Smooth muscle cell (in vitro differentiated cells): ENCODE data around the gene KCNE4. TPM values are rescaled to one million over a fixed set of nuclear protein-coding genes. Genes with fewer than 3 reads are reported as not detected.

Experiments used
- DNase-seq: peaks from one replicate; lab custom pipeline; 2025; ENCODE audit not compliant: unreplicated experiment; lab: John Stamatoyannopoulos, UW
- H2AFZ ChIP-seq: fragments of 200-600 bp; sonication (generic); 2 replicates; pipeline ENCODE4 v1.6.0; 2016; ENCODE audit warnings: antibody characterized with exemption, low read depth, mild to moderate bottlenecking
- H3F3A ChIP-seq: fragments of 200-600 bp; sonication (generic); 2 replicates; pipeline ENCODE4 v1.6.0; 2017; ENCODE audit warnings: antibody characterized with exemption, low read depth
- H3K27ac ChIP-seq: fragments of 200-600 bp; sonication (generic); 2 replicates; pipeline ENCODE4 v1.5.1; 2016; ENCODE audit warnings: low read depth, mild to moderate bottlenecking
- H3K27me3 ChIP-seq: fragments of 200-600 bp; sonication (generic); 2 replicates; pipeline ENCODE4 v1.6.1; 2016; ENCODE audit warnings: low read depth, mild to moderate bottlenecking
- H3K36me3 ChIP-seq: fragments of 200-600 bp; sonication (generic); 2 replicates; pipeline ENCODE4 v1.5.1; 2016; ENCODE audit warnings: low read depth
- H3K4me1 ChIP-seq: fragments of 200-600 bp; sonication (generic); 2 replicates; pipeline ENCODE4 v1.5.1; 2016; ENCODE audit warnings: low read depth
- H3K4me2 ChIP-seq: fragments of 200-600 bp; sonication (generic); 2 replicates; pipeline ENCODE4 v1.6.0; 2016; ENCODE audit warnings: mild to moderate bottlenecking
- H3K4me3 ChIP-seq: fragments of 200-600 bp; sonication (generic); 2 replicates; pipeline ENCODE4 v1.5.1; 2016; ENCODE audit warnings: mild to moderate bottlenecking
- H3K79me2 ChIP-seq: fragments of 200-600 bp; sonication (generic); 2 replicates; pipeline ENCODE4 v1.6.0; 2016; ENCODE audit warnings: low read depth, mild to moderate bottlenecking
- H3K9ac ChIP-seq: fragments of 200-600 bp; sonication (generic); 2 replicates; pipeline ENCODE4 v1.6.0; 2016; ENCODE audit warnings: low read depth
- H3K9me3 ChIP-seq: fragments of 200-600 bp; sonication (generic); replicated peaks from 2 replicates; pipeline ENCODE4 v1.5.1; 2016; ENCODE audit warnings: low read depth
- H4K20me1 ChIP-seq: fragments of 200-600 bp; sonication (generic); 2 replicates; pipeline ENCODE4 v1.6.0; 2016; ENCODE audit warnings: low read depth
- CTCF ChIP-seq: fragments of 200-600 bp; sonication (generic); IDR thresholded peaks from 2 replicates; pipeline ENCODE4 v1.5.1; 2017; ENCODE audit warnings: borderline replicate concordance, mild to moderate bottlenecking, antibody characterized with exemption; ENCODE audit not compliant: insufficient read depth, poor library complexity, severe bottlenecking
- WGBS: methylation state at CpG from one replicate; pipeline ENCODE4 v1.1.7; 2016; ENCODE audit warnings: low lambda C conversion rate; 5-methylcytosine and 5-hydroxymethylcytosine counted together
- polyA plus RNA-seq: library from polyadenylated mRNA; unstranded; fragments of >200 nt; fragmentation: Nextera tagmentation; extraction: Ambion mirVana; gene quantifications from 2 replicates; pipeline ENCODE4 v1.2.1, GENCODE V29; 2016
- total RNA-seq: library from RNA; depleted of rRNA; stranded (reverse); fragments of >200 nt; gene quantifications from 2 replicates; pipeline ENCODE4 v1.2.3, GENCODE V29; 2014

Gene KCNE4
- total and polyA plus RNA-seq, 2 experiments from 2014 or later = 36.7 to 67.5 TPM

- Histone ChIP-seq H3K27me3 (no peaks in the 10 kb centered on the region), H3K27ac (peak overlapping the region; percentile 58), H4K20me1 (no peaks in the 10 kb centered on the region), H3K4me1 (no peaks in the 10 kb centered on the region), H3K9me3 (no peaks in the 10 kb centered on the region), H3K9ac (no peak overlapping the region), H3K4me3 (no peak overlapping the region), H3F3A (no peaks in the 10 kb centered on the region), H3K79me2 (no peaks in the 10 kb centered on the region), H3K36me3 (no peaks in the 10 kb centered on the region), H3K4me2 (peak overlapping the region; percentile 56), H2AFZ (no peak overlapping the region)
- DNase-seq = peak; percentile 21
- under 1% methylated on average over 4 of the region's 4 CpGs for WGBS
- TF ChIP-seq CTCF = no peak
These were observed 48.1 kb downstream of the KCNE4 start for GRCh38 chr2:223100061-223100511.

- H3K9me3 ChIP-seq = no peaks in the 10 kb centered on the region
- H3K79me2 ChIP-seq = no peaks in the 10 kb centered on the region
- no peak for DNase-seq
- no peak overlapping the region for H3K9ac ChIP-seq
- no peak overlapping the region for H3K4me3 ChIP-seq
- WGBS = 37% methylated on average over 4 of the region's 4 CpGs
- H3F3A ChIP-seq = no peaks in the 10 kb centered on the region
- H3K27me3 ChIP-seq = no peaks in the 10 kb centered on the region
- peak overlapping the region; percentile 58 for H3K27ac ChIP-seq
- no peaks in the 10 kb centered on the region for H3K36me3 ChIP-seq
- no peak overlapping the region for H2AFZ ChIP-seq
- TF ChIP-seq CTCF = peak; percentile 32
- no peaks in the 10 kb centered on the region for H3K4me1 ChIP-seq
- no peak overlapping the region for H3K4me2 ChIP-seq
- H4K20me1 ChIP-seq = no peaks in the 10 kb centered on the region
These were observed 49.5 kb downstream of the KCNE4 start for GRCh38 chr2:223101340-223102039.

GRCh38 chr2:223102040-223102400, 50.0 kb downstream of the KCNE4 start:
- no peaks in the 10 kb centered on the region for H3K4me1 ChIP-seq
- H3K4me3 ChIP-seq = no peak overlapping the region
- H3K27me3 ChIP-seq = no peaks in the 10 kb centered on the region
- H3K9me3 ChIP-seq = no peaks in the 10 kb centered on the region
- no peaks in the 10 kb centered on the region for H4K20me1 ChIP-seq
- H3K9ac ChIP-seq = no peak overlapping the region
- no peak overlapping the region for H3K4me2 ChIP-seq
- H3K79me2 ChIP-seq = no peaks in the 10 kb centered on the region
- no peak for TF ChIP-seq CTCF
- no peak for DNase-seq
- H2AFZ ChIP-seq = no peak overlapping the region
- peak overlapping the region; percentile 12 for H3K27ac ChIP-seq
- WGBS = 86% methylated on average over 3 of the region's 3 CpGs
- no peaks in the 10 kb centered on the region for H3F3A ChIP-seq
- H3K36me3 ChIP-seq = no peaks in the 10 kb centered on the region

GRCh38 chr2:223102450-223102849, 50.5 kb downstream of the KCNE4 start:
- H3K36me3 ChIP-seq = no peaks in the 10 kb centered on the region
- H3K27me3 ChIP-seq = no peaks in the 10 kb centered on the region
- H3K4me2 ChIP-seq = no peak overlapping the region
- H3K4me1 ChIP-seq = no peaks in the 10 kb centered on the region
- DNase-seq = no peak
- H3K4me3 ChIP-seq = no peak overlapping the region
- H4K20me1 ChIP-seq = no peaks in the 10 kb centered on the region
- H3K27ac ChIP-seq = peak overlapping the region; percentile 12
- H3F3A ChIP-seq = no peaks in the 10 kb centered on the region
- whole genome bisulfite sequencing = 80% methylated on average over 3 of the region's 3 CpGs
- no peaks in the 10 kb centered on the region for H3K79me2 ChIP-seq
- no peaks in the 10 kb centered on the region for H3K9me3 ChIP-seq
- H2AFZ ChIP-seq = no peak overlapping the region
- H3K9ac ChIP-seq = no peak overlapping the region
- no peak for TF ChIP-seq CTCF
